ENCODE results near the gene LOXL4.
"Not testable (repeated sequence)": the region's sequence is repeated elsewhere in the genome, so short reads cannot be mapped to it uniquely, and the experiment has no call there.

Gene LOXL4

GRCh38 chr10:98240524-98240923 is 27.5 kb downstream of the LOXL4 start:
- DNase-seq = no peak

- DNase-seq = no peak
Measured at GRCh38 chr10:98238391-98238790, 29.6 kb downstream of the LOXL4 start.

- DNase-seq = no peak
Measured at GRCh38 chr10:98236862-98237261, 31.1 kb downstream of the LOXL4 start.

- no peak for DNase-seq
Measured at GRCh38 chr10:98235846-98236245, 32.1 kb downstream of the LOXL4 start.

DNA sequence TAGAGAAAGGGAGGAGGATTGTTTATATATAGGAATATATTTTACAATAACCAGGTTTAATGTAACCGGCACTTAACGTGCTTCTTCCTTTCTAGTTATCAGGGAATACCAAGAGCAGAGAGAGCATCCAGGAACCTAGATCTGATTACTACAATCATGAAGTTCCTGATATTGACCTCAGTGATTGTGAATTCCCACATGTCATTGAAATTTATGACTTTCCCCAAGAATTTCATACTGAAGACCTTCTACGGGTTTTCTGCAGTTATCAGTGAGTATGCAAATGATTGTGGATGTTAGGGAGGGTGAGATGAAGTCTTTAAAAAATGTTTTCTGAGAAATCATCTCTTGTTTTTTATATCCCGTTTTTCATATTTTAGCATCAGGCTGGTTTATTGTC is 36.6 kb downstream of the LOXL4 start:
- DNase-seq = no peak

DNA sequence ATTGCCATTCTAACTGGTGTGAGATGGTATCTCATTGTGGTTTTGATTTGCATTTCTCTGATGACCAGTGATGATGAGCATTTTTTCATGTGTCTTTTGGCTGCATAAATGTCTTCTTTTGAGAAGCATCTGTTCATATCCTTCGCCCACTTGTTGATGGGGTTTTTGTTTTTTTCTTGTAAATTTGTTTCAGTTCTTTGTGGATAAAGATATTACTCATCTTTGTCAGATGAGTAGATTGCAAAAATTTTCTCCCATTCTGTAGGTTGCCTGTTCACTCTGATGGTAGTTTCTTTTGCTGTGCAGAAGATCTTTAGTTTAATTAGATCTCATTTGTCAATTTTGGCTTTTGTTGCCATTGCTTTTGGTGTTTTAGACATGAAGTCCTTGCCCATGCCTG is 39.7 kb downstream of the LOXL4 start:
- not testable (repeated sequence) for DNase-seq

DNA sequence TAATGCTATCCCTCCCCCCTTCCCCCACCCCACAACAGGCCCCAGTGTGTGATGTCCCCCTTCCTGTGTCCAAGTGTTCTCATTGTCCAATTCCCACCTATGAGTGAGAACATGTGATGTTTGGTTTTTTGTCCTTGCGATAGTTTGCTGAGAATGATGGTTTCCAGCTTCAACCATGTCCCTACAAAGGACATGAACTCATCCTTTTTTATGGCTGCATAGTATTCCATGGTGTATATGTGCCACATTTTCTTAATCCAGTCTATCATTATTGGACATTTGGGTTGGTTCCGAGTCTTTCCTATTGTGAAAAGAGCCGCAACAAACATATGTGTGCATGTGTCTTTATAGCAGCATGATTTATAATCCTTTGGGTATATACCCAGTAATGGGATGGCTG is 40.3 kb downstream of the LOXL4 start:
- DNase-seq = not testable (repeated sequence)

- no peak for DNase-seq
Measured at GRCh38 chr10:98226508-98227144, 41.4 kb downstream of the LOXL4 start.

GRCh38 chr10:98224996-98225395 is 43.0 kb downstream of the LOXL4 start:
- DNase-seq = no peak

- no peak for DNase-seq
Measured at GRCh38 chr10:98224509-98224908, 43.5 kb downstream of the LOXL4 start.

GRCh38 chr10:98223874-98224273 is 44.1 kb downstream of the LOXL4 start:
- no peak for DNase-seq

DNA sequence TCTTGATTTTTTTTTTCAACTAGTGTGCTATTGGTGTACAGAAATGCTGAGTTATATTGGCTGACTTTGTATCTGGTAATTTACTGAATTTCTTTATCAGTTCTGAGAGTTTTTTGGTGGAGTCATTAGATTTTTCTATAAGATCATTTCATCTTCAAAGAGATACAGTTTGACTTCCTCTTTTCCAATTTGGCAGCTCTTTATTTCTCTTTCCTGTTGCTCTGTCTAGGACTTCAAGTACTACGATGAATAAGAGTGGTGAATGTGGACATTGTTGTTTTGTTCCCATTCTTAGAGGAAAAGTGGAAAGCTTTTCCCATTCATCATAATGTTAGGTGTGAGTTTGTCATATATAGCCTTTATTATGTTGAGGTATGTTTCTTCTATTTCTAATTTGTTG is 50.2 kb downstream of the LOXL4 start:
- DNase-seq = no peak

- no peak for DNase-seq
Measured at GRCh38 chr10:98215373-98215772, 52.6 kb downstream of the LOXL4 start.

DNA sequence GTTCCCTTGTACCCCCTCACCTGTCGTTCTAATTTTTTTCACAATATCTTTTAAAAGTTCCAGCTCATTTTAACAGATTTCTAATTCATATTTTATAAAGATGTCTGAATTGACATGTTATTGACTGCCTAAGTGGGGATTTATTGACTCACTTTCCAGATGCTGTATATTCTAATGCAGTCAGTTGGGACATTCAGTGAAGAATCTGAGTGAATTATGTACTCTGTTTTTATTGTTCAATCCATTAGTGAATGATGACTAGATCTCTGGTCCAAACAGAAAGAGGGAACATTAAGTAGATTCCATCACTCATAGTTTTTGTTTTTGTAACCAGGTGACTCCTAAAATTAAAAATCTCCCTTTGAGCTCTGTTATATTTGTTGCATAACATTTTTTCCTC is 54.3 kb downstream of the LOXL4 start:
- DNase-seq = no peak

- no peak for DNase-seq
Measured at GRCh38 chr10:98212196-98212595, 55.8 kb downstream of the LOXL4 start.

GRCh38 chr10:98209441-98209840 is 58.6 kb downstream of the LOXL4 start:
- no peak for DNase-seq

GRCh38 chr10:98208925-98209324 is 59.1 kb downstream of the LOXL4 start:
- DNase-seq = no peak

GRCh38 chr10:98205351-98205750 is 62.6 kb downstream of the LOXL4 start:
- DNase-seq = no peak

GRCh38 chr10:98202378-98202777 is 65.6 kb downstream of the LOXL4 start:
- DNase-seq = no peak

GRCh38 chr10:98201760-98202159 is 66.2 kb downstream of the LOXL4 start:
- no peak for DNase-seq
